Body of pancreas (tissue), 4 donors: ENCODE data around the gene RNPEPL1. TPM values are rescaled to one million over a fixed set of nuclear protein-coding genes. Genes with fewer than 3 reads are reported as not detected.

Experiments used
- ATAC-seq: fragments of 150-250 bp; one replicate; pipeline ENCODE4 v1.9.1; 2016
- DNase-seq, 4 donors: peaks; one replicate each; pipeline ENCODE4 v3.0.0-alpha.2; 2019
- H3K27ac ChIP-seq, 4 donors: fragments of 200-600 bp; sonication (generic); 1 replicate in 3 of 4; 2 replicates in 1 of 4; pipeline versions ENCODE4 v1.5.1 to v1.6.1; 2016 to 2019; ENCODE audit warnings: mild to moderate bottlenecking in 1 of 4, mixed read lengths in 1 of 4, moderate library complexity in 1 of 4
- H3K27me3 ChIP-seq, 2 donors: fragments of 200-600 bp; sonication (generic); one replicate each; pipeline ENCODE4 v1.6.0; 2016; ENCODE audit warnings: mild to moderate bottlenecking in 1 of 2
- H3K36me3 ChIP-seq, 2 donors: fragments of 200-600 bp; sonication (generic); replicated peaks in 1 of 2; 2 replicates each; pipeline ENCODE4 v1.5.1; 2016; ENCODE audit warnings: low read depth in 2 of 2; ENCODE audit not compliant: insufficient read depth in 1 of 2
- H3K4me1 ChIP-seq: fragments of 200-600 bp; sonication (generic); one replicate; pipeline ENCODE4 v1.6.0; 2016
- H3K4me3 ChIP-seq, 2 donors: fragments of 200-600 bp; sonication (generic); 1 replicate in 1 of 2; 2 replicates in 1 of 2; pipeline ENCODE4 v1.5.1; 2016 to 2019
- H3K9me3 ChIP-seq, 3 donors: fragments of 200-600 bp; sonication (generic); 1 replicate in 2 of 3; 2 replicates in 1 of 3; pipeline ENCODE4 v1.5.1; 2016
- POLR2A ChIP-seq, 3 donors: fragments of 450-650 bp; IDR thresholded peaks; one replicate each; pipeline ENCODE4 v1.6.1; 2016; ENCODE audit warnings: antibody characterized with exemption in 3 of 3, mild to moderate bottlenecking in 2 of 3
- WGBS, 2 donors: methylation state at CpG; one replicate each; pipeline ENCODE4 v1.1.5; 2017; 5-methylcytosine and 5-hydroxymethylcytosine counted together
- intact Hi-C: fragments of 100-400 bp; cut with DNase I; formaldehyde crosslinking; loops from one replicate; pipeline ENCODE4 v1.15.1; 2023
- total RNA-seq, 2 donors: library from RNA; depleted of rRNA; stranded (reverse); fragments of >200 nt; gene quantifications; one replicate each; pipeline ENCODE4 v1.1.0, GENCODE V29; 2016
- TF ChIP-seq, protein P1 (sequence below), 7 experiments: fragments of 450-650 bp in 4 of 7; fragments of 200-600 bp in 3 of 7; sonication (generic) in 3 of 7; IDR thresholded peaks; one replicate each; pipeline ENCODE4 v1.5.1; 2016 to 2019; ENCODE audit warnings: antibody characterized with exemption in 7 of 7

Gene RNPEPL1
- total RNA-seq, 2 donors from 2014 or later, result 63.3 to 162 TPM

DNA sequence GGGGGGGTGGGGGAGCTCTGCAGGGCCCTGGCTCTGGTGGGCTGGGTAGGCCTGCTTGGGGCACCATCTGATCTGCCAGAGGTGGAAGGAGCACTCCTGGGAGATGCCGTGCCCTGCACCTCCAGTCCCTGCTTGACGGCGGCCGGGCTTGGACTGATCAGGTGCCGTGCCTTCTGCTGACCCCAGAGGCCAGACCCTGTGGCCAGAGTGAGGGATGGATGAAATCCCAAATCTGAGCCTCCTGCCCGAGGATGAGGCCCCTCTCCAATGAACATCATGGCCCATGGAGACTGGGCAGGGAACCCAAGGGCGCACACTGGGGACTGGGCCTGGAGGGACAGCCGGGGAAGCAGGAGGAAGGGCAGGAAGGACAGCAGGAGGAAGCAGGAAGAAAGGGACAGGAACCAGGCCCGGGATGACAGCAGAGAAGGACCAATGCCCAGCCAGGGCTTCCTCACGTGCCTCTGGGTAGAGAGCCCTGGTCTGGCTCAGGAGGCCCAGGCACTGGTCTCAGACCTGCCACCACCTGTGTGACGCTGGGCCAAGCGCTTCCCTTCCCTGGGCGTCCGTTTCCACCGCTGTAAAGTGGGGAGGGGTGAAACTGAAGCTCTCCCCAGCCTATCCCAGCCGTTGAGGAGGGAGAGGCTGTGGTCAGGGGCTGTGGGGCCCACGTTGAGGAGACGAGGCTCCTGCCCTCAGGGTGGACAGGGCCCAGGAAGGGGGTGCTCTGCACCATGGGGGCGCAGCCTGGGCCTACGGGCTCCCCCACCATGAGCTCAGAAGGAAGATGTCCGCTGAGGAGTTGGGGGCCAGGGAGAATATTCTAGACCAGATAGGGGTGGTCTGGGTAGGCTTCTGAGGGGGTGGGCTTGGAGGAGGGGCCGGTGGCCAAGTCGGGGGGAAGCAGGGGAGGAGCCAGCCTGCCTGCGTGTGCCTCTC, 56.0 kb downstream of the RNPEPL1 start:
- intact Hi-C loops, result no loop called here
- Histone ChIP-seq H3K36me3 (no peaks in the 10 kb centered on the region), H3K27ac (no peak overlapping the region), H3K4me1 (no peaks in the 10 kb centered on the region), H3K4me3 (no peak overlapping the region), H3K9me3 (no peaks in the 10 kb centered on the region), H3K27me3 (no peaks in the 10 kb centered on the region)
- ATAC-seq, result peak; percentile 16
- peak in 2 of 4 donors; percentile 3 to 12 for DNase-seq
- WGBS, 2 donors, result 64 to 79% methylated on average over 20 to 22 of the region's 24 CpGs
- TF ChIP-seq, protein P1, sequence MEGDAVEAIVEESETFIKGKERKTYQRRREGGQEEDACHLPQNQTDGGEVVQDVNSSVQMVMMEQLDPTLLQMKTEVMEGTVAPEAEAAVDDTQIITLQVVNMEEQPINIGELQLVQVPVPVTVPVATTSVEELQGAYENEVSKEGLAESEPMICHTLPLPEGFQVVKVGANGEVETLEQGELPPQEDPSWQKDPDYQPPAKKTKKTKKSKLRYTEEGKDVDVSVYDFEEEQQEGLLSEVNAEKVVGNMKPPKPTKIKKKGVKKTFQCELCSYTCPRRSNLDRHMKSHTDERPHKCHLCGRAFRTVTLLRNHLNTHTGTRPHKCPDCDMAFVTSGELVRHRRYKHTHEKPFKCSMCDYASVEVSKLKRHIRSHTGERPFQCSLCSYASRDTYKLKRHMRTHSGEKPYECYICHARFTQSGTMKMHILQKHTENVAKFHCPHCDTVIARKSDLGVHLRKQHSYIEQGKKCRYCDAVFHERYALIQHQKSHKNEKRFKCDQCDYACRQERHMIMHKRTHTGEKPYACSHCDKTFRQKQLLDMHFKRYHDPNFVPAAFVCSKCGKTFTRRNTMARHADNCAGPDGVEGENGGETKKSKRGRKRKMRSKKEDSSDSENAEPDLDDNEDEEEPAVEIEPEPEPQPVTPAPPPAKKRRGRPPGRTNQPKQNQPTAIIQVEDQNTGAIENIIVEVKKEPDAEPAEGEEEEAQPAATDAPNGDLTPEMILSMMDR (IDR thresholded peaks at IDR 0.05), result no peak
- TF ChIP-seq POLR2A (IDR thresholded peaks at IDR 0.05), result no peak

DNA sequence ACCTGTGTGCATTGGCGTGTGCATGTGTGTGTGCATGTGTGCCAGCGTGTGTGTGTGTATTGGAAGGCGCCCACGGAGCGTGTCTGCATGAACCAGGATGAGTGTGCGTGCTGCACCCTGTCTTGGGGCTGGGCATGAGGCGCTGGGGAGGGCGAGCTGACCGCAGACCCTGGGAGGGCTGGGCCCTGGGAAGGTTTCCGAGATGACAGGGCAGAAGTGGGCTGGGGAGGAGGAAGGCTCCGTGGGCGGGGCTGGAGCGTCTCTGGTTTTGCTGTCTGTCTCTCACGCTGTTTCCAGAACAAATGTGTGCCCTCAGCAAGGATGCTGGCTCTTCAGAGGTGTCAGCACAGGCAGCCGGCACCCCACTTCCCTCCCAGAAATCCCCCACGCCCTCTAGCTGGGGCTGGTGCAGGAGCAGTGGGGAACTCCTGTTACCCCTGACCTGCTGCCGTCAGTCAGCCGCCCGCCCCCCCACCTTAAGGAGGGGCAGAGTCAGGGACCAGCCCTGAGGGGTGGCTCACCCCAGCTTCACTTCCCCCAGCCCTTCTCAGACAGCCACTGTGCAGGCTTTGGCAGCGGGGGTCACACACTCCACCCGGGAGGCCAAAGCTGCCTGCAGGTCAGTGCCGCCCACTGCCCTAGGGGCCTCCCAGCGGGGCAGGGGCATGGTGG, 56.8 kb downstream of the RNPEPL1 start, which contains the start of gene GPR35:
TSS of gene GPR35 (plus strand) at position 531 of the 672 bp plus-strand sequence. CDS start 4,473 bp downstream, outside the sequence.
- Histone ChIP-seq H3K27me3 (no peaks in the 10 kb centered on the region), H3K9me3 (no peaks in the 10 kb centered on the region), H3K36me3 (no peaks in the 10 kb centered on the region), H3K4me1 (no peaks in the 10 kb centered on the region), H3K27ac (no peak within 1 kb of the TSS), H3K4me3 (no peak within 1 kb of the TSS)
- intact Hi-C loops, result no loop called here
- TF ChIP-seq POLR2A (IDR thresholded peaks at IDR 0.05), result no peak
- TF ChIP-seq, protein P1 (IDR thresholded peaks at IDR 0.05), result no peak
- DNase-seq, result peak in 2 of 4 donors; percentile 11 to 54
- peak; percentile 19 for ATAC-seq
- 45 to 83% methylated on average over 10 to 20 of the region's 23 CpGs for WGBS, 2 donors

DNA sequence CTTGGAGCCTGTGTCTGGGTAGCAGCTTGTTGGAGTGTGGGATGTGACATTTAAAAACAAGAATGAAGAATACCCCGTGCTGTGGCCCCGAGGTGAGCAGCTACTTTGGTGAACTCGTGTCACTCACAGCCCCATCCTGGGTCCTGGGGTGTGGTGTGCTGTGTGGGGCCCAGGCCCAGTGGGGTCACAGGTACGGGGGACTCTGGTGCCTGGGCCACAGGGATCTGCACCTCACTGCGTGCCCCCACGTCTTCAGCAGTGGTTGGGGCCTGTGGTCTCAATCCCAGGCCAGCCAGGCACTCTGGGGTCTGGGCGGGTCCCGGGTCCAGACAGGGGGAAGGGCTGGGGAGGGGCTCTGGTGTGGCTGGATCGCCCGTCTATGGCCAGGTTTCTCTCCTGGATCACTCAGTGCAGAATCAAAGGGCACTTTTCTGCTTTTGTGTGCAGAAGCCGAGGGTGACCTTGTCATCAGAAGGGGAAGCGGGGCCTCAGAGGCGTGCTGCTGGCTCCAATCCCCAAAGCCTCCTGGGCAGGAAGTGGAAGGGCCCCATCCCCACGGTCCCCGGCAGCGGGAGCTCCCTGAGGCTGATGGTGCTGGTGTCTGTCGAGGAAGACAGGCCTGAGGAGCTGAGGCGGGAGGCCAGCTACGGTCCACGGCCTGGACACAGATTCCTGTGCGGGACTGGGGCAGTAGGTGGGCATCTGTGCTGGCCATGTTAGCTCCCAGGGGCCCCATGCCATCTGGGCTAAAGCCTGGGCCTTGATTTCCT, 58.4 kb downstream of the RNPEPL1 start:
- WGBS, 2 donors, result 31 to 65% methylated on average over 5 to 21 of the region's 21 CpGs
- Histone ChIP-seq H3K9me3 (no peaks in the 10 kb centered on the region), H3K4me1 (no peaks in the 10 kb centered on the region), H3K4me3 (no peak overlapping the region), H3K36me3 (no peaks in the 10 kb centered on the region), H3K27ac (no peak overlapping the region), H3K27me3 (no peaks in the 10 kb centered on the region)
- DNase-seq (peak in 3 of 4 donors; percentile 10 to 44 (median 19)), ATAC-seq (no peak)
- intact Hi-C loops, result no loop called here
- no peak for TF ChIP-seq POLR2A (IDR thresholded peaks at IDR 0.05)
- TF ChIP-seq, protein P1 (IDR thresholded peaks at IDR 0.05), result no peak

DNA sequence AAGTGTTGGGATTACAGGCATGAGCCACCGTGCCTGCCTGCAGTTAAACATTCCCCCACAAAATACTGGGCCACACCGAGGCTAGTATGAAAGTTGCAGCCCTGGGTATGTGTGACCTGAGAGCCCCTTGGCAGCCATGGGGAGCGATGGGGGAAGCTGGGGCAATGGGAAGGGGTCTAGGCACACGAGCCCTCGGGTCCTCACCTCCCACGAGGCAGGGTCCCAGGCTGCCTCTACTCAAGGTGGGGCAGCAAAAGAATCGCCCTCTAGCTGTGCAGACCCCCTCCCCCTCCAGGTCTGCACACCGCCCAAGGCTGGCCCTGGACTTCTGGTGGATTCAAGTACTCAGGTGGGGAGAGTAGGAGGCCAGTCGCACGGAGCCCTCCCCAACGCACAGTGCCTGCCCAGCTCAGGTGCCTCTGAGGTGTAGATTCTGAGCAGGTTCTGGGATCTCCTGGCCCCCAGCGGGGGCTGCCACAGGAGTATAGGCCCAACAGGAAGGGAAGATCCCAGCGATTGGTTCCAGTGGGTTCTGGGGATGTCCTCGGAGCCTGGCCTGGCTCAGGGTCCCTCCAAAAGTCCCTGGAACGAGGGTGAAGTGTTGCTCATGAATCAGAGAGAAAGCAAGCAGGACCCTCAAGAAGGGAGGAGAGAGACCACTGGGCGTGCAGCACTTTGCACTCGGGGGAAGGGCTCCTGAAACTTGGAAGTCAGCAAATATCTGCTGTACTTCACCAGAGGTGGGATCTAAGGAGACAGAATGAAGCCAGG, 59.6 kb downstream of the RNPEPL1 start:
- no peaks in the 10 kb centered on the region for H3K4me1 ChIP-seq
- no peaks in the 10 kb centered on the region for H3K9me3 ChIP-seq
- TF ChIP-seq, protein P1 (IDR thresholded peaks at IDR 0.05), result no peak
- no peak for TF ChIP-seq POLR2A (IDR thresholded peaks at IDR 0.05)
- ATAC-seq, result no peak
- no peak overlapping the region for H3K27ac ChIP-seq
- DNase-seq, result peak in 2 of 4 donors; percentile 3 to 8
- intact Hi-C loops, result no loop called here
- WGBS, 2 donors, result 69 to 81% methylated on average over 9 to 13 of the region's 17 CpGs
- no peaks in the 10 kb centered on the region for H3K36me3 ChIP-seq
- no peak overlapping the region for H3K4me3 ChIP-seq
- H3K27me3 ChIP-seq, result no peaks in the 10 kb centered on the region
